BLaER1 treated with 17β-estradiol and CSF1 and Interleukin-3, amounts not matched to agents 10 nM and 100 nM (cell line): ENCODE results near the gene ZBTB20.

ENCODE experiments used
- H3K27ac ChIP-seq, 11 experiments: shearing (Covaris generic); formaldehyde crosslinking; 2 replicates each; pipeline ENCODE4 v1.8.1; 2022
- H3K27me3 ChIP-seq, 11 experiments: shearing (Covaris generic); formaldehyde crosslinking; 2 replicates each; pipeline ENCODE4 v1.8.1; 2022
- H3K36me3 ChIP-seq, 11 experiments: shearing (Covaris generic); formaldehyde crosslinking; 2 replicates each; pipeline ENCODE4 v1.8.1; 2022
- H3K4me1 ChIP-seq, 10 experiments: shearing (Covaris generic); formaldehyde crosslinking; 2 replicates each; pipeline ENCODE4 v1.8.1; 2022
- H3K4me2 ChIP-seq, 11 experiments: shearing (Covaris generic); formaldehyde crosslinking; 2 replicates each; pipeline ENCODE4 v1.8.1; 2022
- H3K4me3 ChIP-seq, 10 experiments: shearing (Covaris generic); formaldehyde crosslinking; 2 replicates each; pipeline ENCODE4 v1.8.1; 2022
- H3K9ac ChIP-seq, 11 experiments: shearing (Covaris generic); formaldehyde crosslinking; 2 replicates each; pipeline ENCODE4 v1.8.1; 2022
- H3K9me3 ChIP-seq, 11 experiments: shearing (Covaris generic); formaldehyde crosslinking; replicated peaks in 1 of 11; 2 replicates each; pipeline ENCODE4 v1.8.1; 2022
- H4K20me1 ChIP-seq, 11 experiments: shearing (Covaris generic); formaldehyde crosslinking; 2 replicates each; pipeline ENCODE4 v1.8.1; 2022
- Cebpa-rat ChIP-seq, 11 experiments: shearing (Covaris generic); IDR thresholded peaks; 2 replicates each; pipeline ENCODE4 v1.8.1; 2022

ZBTB20 gene

DNA sequence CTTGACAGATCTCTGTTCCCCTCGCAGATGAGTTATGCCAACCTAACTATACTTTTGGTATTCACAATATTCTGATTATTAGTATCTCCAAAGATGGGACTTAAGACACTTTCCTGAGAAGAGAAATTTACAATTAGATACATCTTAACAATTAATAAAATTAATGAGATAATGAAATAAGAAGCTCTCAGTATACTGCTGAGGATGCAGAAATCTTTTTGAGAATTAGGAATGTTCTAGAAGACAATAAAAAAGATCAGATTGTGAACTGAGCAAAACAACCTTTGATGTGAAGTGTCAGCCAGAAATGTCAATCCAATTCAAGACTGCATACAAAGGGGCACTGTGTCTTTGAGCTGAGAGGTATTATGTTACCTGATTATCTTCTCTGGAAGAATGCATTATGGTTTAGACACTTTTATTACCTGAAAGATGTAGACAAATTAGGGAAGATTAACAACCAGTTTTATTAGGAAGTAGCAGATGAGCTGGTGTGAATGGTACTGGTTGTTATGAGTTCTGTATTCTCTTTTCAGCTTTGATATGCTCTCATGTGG, 590.4 kb downstream of the ZBTB20 start:
- no peaks in the 10 kb centered on the region for H4K20me1 ChIP-seq
- TF ChIP-seq Cebpa-rat (IDR thresholded peaks at IDR 0.05): no peak
- H3K27me3 ChIP-seq: no peaks in the 10 kb centered on the region
- no peak overlapping the region for H3K9ac ChIP-seq
- H3K27ac ChIP-seq: no peak overlapping the region
- no peak overlapping the region for H3K4me3 ChIP-seq
- H3K36me3 ChIP-seq: no peaks in the 10 kb centered on the region
- H3K4me2 ChIP-seq: no peak overlapping the region
- peaks cover 0 to 38% (median 0%) of the 10 kb centered on the region in 10 experiments; a peak in 6 of 20 replicates for H3K4me1 ChIP-seq
- peaks cover 0 to 5% (median 0%) of the 10 kb centered on the region in 11 experiments; a peak in 3 of 22 replicates for H3K9me3 ChIP-seq

DNA sequence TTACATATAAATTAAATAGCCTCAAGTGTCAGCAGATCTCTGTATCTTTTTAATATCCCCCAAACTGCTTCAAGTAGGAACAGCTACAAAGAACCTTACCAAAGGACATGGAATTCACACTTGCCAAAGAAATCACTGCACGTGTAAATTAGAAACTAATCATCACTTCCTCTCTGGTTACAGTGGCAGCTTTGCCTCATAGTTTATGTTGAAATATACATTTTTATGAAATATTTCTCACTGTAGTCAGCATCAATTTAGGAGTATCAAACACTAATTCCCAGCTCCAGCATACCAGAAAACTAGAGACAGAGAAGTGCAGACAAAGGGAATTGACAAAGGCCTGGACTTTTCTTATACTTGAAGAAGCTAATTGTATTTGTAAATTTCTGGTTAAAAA, 592.4 kb downstream of the ZBTB20 start:
- H3K9ac ChIP-seq: no peak overlapping the region

DNA sequence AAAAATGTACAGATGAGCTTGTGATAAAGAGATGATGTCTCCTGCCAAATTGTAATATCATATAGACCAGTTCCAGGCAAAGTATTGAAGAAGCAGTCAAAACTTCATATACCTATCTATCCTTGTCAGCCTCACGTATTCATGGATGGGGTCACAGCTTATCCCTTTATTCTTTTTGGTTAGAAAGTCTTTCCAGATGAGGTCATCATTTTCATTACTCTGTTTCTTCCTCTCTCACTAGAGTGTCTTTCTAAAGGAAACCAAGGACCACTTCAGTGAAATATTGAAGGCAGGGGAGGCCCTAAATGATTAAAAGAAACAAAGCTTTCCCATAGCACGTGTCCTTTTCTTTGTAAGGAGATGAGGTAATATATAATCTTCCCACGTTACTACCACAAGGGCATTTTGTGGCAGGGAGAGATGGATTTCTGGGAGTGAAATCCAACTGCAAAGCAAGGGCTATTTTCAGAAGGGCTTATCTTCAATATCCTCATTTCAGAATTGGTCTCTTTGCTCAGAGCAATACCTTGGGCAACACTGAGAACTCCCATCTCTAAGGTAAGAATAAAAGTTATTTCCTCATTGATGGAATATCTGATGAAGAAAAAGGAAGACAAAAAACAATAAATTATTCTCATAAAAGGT, 593.0 kb downstream of the ZBTB20 start:
- Histone ChIP-seq H3K4me3 (no peak overlapping the region), H3K4me2 (peak overlapping the region in 3 of 11 experiments; percentile 31 to 62 (median 45); a peak in 6 of 22 replicates), H3K27ac (peak overlapping the region in 1 of 11 experiments; percentile 11; a peak in 1 of 22 replicates), H3K9me3 (no peaks in the 10 kb centered on the region), H3K27me3 (no peaks in the 10 kb centered on the region), H3K4me1 (peaks cover 0 to 38% (median 0%) of the 10 kb centered on the region in 10 experiments; a peak in 6 of 20 replicates), H3K9ac (no peak overlapping the region), H4K20me1 (no peaks in the 10 kb centered on the region), H3K36me3 (no peaks in the 10 kb centered on the region)
- TF ChIP-seq Cebpa-rat (IDR thresholded peaks at IDR 0.05): no peak

More for the DNA sequence above, 592.4 kb downstream of the ZBTB20 start:
- H4K20me1 ChIP-seq: no peaks in the 10 kb centered on the region
- H3K4me3 ChIP-seq: no peak overlapping the region
- H3K9me3 ChIP-seq: no peaks in the 10 kb centered on the region
- peak overlapping the region in 3 of 11 experiments; percentile 31 to 62 (median 45); a peak in 6 of 22 replicates for H3K4me2 ChIP-seq
- H3K27me3 ChIP-seq: no peaks in the 10 kb centered on the region
- peak overlapping the region in 1 of 11 experiments; percentile 11; a peak in 1 of 22 replicates for H3K27ac ChIP-seq
- no peaks in the 10 kb centered on the region for H3K36me3 ChIP-seq
- peaks cover 0 to 38% (median 0%) of the 10 kb centered on the region in 10 experiments; a peak in 6 of 20 replicates for H3K4me1 ChIP-seq
- TF ChIP-seq Cebpa-rat (IDR thresholded peaks at IDR 0.05): no peak

DNA sequence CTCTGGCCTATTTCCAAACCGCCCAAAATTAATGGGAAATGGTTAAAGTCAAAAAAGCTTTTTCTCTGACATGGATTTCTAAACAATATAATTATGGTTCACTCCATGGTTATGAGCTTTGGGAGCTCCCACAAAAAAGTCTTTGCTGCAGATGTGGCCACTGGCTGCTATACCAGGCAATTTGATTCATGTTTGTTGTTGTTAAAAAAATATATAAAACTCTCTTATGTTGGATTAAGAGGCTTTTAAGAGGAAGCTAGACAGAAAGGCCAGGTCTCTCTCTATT, 594.6 kb downstream of the ZBTB20 start:
- peaks cover 0 to 38% (median 0%) of the 10 kb centered on the region in 10 experiments; a peak in 6 of 20 replicates for H3K4me1 ChIP-seq
- H3K27ac ChIP-seq: no peak overlapping the region
- no peaks in the 10 kb centered on the region for H3K27me3 ChIP-seq
- no peaks in the 10 kb centered on the region for H3K36me3 ChIP-seq
- H3K9me3 ChIP-seq: no peaks in the 10 kb centered on the region
- TF ChIP-seq Cebpa-rat (IDR thresholded peaks at IDR 0.05): no peak
- H3K4me3 ChIP-seq: no peak overlapping the region
- no peaks in the 10 kb centered on the region for H4K20me1 ChIP-seq
- H3K9ac ChIP-seq: no peak overlapping the region
- peak overlapping the region in 2 of 11 experiments; percentile 3 to 45; a peak in 2 of 22 replicates for H3K4me2 ChIP-seq

DNA sequence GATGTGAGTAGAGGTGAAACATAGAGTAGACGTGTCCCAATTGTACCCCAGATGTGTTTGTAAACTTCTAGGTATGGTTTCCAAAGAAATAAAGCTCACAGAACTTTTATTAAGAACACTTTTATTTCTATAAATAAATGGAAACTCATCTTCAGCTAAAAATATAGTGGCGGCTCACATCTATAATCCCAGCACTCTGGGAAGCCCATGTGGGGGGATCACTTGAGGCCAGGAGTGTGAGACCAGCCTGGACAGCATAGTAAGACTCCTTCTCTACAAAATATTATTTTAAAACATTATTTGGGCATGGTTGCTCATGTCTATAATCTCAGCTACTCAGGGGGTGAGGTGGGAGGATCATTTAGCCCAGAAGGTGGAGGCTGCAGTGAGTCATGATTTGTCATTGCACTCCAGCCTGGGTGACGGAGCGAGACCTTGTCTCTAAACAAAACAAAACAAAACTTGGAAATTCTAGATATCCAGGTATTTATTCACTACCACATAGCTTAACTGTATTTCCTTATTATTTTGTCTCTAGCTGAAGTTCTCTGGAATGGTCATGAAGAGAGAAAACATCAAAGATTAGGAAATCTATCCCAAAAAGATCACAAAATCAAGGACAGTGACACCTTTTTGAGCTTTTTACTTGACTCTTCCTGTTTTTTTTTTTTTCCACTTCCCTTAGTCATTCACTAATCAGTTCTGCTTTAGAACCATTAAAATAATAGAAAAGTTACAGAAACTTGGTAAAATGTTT, 595.1 kb downstream of the ZBTB20 start:
- Histone ChIP-seq H3K9me3 (no peaks in the 10 kb centered on the region), H4K20me1 (no peaks in the 10 kb centered on the region), H3K9ac (no peak overlapping the region), H3K4me2 (peak overlapping the region in 2 of 11 experiments; percentile 8 to 45; a peak in 3 of 22 replicates), H3K4me3 (no peak overlapping the region), H3K4me1 (peaks cover 0 to 38% (median 0%) of the 10 kb centered on the region in 10 experiments; a peak in 6 of 20 replicates), H3K27me3 (no peaks in the 10 kb centered on the region), H3K36me3 (no peaks in the 10 kb centered on the region), H3K27ac (no peak overlapping the region)
- TF ChIP-seq Cebpa-rat (IDR thresholded peaks at IDR 0.05): no peak

DNA sequence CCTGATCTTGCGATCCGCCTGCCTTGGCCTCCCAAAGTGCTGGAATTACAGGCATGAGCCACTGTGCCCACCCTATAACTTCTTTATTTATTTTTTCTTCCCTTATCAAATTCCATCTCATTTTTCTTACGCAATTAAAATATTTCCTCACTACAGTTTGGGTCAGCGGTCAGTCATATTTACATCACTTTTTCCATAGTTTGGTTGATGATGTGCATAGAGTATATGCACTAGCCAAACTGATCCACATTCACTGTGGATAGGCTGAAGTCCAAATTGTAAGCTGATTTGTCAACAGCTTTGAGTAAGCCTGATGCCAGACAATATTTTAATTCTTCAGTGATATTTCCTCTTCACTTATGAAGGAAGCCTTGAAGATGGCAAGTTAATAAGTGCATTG, 596.9 kb downstream of the ZBTB20 start:
- Histone ChIP-seq H3K27me3 (no peaks in the 10 kb centered on the region), H4K20me1 (no peaks in the 10 kb centered on the region), H3K4me1 (peaks cover 0 to 33% (median 0%) of the 10 kb centered on the region in 10 experiments; a peak in 6 of 20 replicates), H3K4me3 (no peak overlapping the region), H3K4me2 (no peak overlapping the region), H3K27ac (no peak overlapping the region), H3K9me3 (no peaks in the 10 kb centered on the region), H3K9ac (no peak overlapping the region), H3K36me3 (no peaks in the 10 kb centered on the region)
- no peak for TF ChIP-seq Cebpa-rat (IDR thresholded peaks at IDR 0.05)

DNA sequence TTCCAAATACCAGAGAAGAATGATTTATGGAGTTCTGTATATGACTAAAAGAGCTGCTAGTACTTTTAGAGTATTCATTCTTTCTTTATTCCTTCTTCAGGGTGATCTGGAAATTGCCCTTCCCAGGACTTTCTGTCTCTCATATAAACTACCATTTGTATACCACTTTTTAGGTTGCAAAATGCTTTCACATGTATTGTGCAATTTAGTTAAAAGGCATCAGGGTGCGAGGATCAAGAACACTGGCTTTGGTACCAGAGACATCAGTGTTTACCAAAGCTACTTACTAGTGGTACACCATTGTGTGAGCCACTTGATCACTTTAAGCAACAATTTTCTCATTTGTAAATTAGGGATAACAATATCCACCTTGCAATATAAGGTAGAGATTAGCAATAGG, 601.9 kb downstream of the ZBTB20 start:
- H3K4me2 ChIP-seq: no peak overlapping the region

DNA sequence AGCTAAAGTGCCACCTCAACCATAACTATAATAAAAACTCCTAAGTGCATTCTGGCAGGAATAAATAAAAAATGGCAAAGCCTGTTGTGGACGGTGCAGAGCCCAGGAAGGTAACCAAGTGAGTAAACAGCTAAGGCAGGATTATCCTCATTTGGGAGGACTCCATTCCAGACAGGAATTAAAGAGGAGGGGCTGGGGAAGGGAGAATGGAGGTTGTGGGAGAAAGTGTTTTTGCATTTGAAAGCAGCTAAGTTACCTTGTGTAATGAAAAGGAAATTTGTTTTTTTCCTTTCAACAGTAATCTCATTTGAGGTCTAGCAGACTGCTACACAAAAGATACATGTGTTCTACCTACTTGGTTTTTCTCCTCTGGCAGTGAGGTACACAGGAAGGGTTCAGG, 604.7 kb downstream of the ZBTB20 start:
- H3K4me1 ChIP-seq: peaks cover 0 to 13% (median 12%) of the 10 kb centered on the region in 10 experiments; a peak in 14 of 20 replicates
- H3K27me3 ChIP-seq: no peaks in the 10 kb centered on the region
- H3K36me3 ChIP-seq: no peaks in the 10 kb centered on the region
- H3K27ac ChIP-seq: no peak overlapping the region
- peaks cover 0 to 3% (median 0%) of the 10 kb centered on the region in 11 experiments; a peak in 1 of 22 replicates for H3K9me3 ChIP-seq
- H3K4me3 ChIP-seq: no peak overlapping the region
- no peak for TF ChIP-seq Cebpa-rat (IDR thresholded peaks at IDR 0.05)
- H4K20me1 ChIP-seq: no peaks in the 10 kb centered on the region
- H3K4me2 ChIP-seq: no peak overlapping the region
- no peak overlapping the region for H3K9ac ChIP-seq

More for the DNA sequence above, 601.9 kb downstream of the ZBTB20 start:
- no peaks in the 10 kb centered on the region for H4K20me1 ChIP-seq
- H3K4me3 ChIP-seq: no peak overlapping the region
- no peak for TF ChIP-seq Cebpa-rat (IDR thresholded peaks at IDR 0.05)
- H3K36me3 ChIP-seq: no peaks in the 10 kb centered on the region
- no peaks in the 10 kb centered on the region for H3K9me3 ChIP-seq
- H3K4me1 ChIP-seq: no peaks in the 10 kb centered on the region
- no peak overlapping the region for H3K27ac ChIP-seq
- H3K9ac ChIP-seq: no peak overlapping the region
- H3K27me3 ChIP-seq: no peaks in the 10 kb centered on the region

DNA sequence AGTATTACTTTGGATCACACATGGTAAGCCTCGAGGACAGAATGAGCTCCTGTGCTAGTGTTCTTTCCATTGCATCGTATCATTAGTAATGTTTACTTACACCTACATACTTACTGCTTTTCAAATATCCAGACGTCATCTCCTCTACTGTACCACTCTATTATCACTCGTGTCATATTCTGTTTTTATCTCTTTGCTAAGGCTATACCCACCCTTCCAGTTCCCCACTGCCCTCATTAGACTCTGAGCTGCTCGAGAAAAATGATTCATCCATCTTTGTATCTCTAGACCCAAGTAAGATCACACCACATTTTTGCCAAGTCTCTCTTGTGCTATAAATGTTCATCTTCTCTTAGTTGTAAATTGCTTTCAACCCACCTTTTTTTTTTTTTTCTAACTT, 607.6 kb downstream of the ZBTB20 start:
- Histone ChIP-seq H3K9me3 (peaks cover 0 to 3% (median 0%) of the 10 kb centered on the region in 11 experiments; a peak in 1 of 22 replicates), H3K4me1 (peaks cover 0 to 13% (median 12%) of the 10 kb centered on the region in 10 experiments; a peak in 14 of 20 replicates), H3K4me2 (no peak overlapping the region), H3K27ac (no peak overlapping the region), H3K36me3 (no peaks in the 10 kb centered on the region), H4K20me1 (no peaks in the 10 kb centered on the region), H3K4me3 (no peak overlapping the region), H3K27me3 (no peaks in the 10 kb centered on the region), H3K9ac (no peak overlapping the region)
- TF ChIP-seq Cebpa-rat (IDR thresholded peaks at IDR 0.05): no peak
